Heart left ventricle (tissue), 13 donors: Measurements from ENCODE around the gene RRBP1.

ENCODE experiments used
- CTCF ChIP-seq, 12 donors: fragments of 200-600 bp; sonication (generic) in 4 of 12; IDR thresholded peaks; one replicate each; pipeline versions ENCODE4 v1.5.0 to v1.8.0; 2018 to 2022; ENCODE audit warnings: antibody characterized with exemption in 12 of 12, mild to moderate bottlenecking in 5 of 12
- POLR2A ChIP-seq, 2 donors: fragments of 450-650 bp; IDR thresholded peaks; one replicate each; pipeline ENCODE4 v1.6.1; 2017; ENCODE audit warnings: antibody characterized with exemption in 2 of 2, mild to moderate bottlenecking in 2 of 2, moderate library complexity in 2 of 2
- donor health status: ischemic (EF 13 %, LVEDD 7.1; RV severe dilation, severe dysfunction).
- donor health status: DM: no; HTN: yes; CAD: no.
- donor health status: DM: no; HTN: no; CAD: no.
- donor health status: ischemic (EF 25% LVEDD 6.9; RV normal size, moderate dysfunction).
- donor health status: ischemic (EF 25% LVEDD 5.7; RV mildly dilated, moderate dysfunction).
- donor health status: ischemic (EF 35%, LVEDD 5.7; RV mildly dilated, moderate dysfunction).
- donor health status: nonischemic (EF 11% LVEDD 7.7; RV severe dilation, severe dysfunction).
- donor health status: DM: yes; HTN: yes; CAD: no.
- donor health status: PGD.
- donor health status: ischemic (EF 29% LVEDD 5.4; RV normal size, mild dysfunction).
- donor health status: nonischemic (EF 23%, LVEDD 6.1; RV moderate dilation, normal function).

- TF ChIP-seq CTCF (IDR thresholded peaks at IDR 0.05) (no peak), POLR2A (IDR thresholded peaks at IDR 0.05) (no peak)
Measured at GRCh38 chr20:17614812-17615644, 67.0 kb downstream of the RRBP1 start.
